DMS153 treated with DMSO at 0.1 percent for 48 hours (cell line): ENCODE results near the gene MEIG1.
"Not testable (repeated sequence)": the region's sequence is repeated elsewhere in the genome, so short reads cannot be mapped to it uniquely, and the experiment has no call there.

Source experiments
- DNase-seq: peaks from one replicate; lab custom pipeline; 2025; ENCODE audit not compliant: unreplicated experiment; lab: John Stamatoyannopoulos, UW

Gene MEIG1, protein sequence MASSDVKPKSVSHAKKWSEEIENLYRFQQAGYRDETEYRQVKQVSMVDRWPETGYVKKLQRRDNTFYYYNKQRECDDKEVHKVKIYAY

DNA sequence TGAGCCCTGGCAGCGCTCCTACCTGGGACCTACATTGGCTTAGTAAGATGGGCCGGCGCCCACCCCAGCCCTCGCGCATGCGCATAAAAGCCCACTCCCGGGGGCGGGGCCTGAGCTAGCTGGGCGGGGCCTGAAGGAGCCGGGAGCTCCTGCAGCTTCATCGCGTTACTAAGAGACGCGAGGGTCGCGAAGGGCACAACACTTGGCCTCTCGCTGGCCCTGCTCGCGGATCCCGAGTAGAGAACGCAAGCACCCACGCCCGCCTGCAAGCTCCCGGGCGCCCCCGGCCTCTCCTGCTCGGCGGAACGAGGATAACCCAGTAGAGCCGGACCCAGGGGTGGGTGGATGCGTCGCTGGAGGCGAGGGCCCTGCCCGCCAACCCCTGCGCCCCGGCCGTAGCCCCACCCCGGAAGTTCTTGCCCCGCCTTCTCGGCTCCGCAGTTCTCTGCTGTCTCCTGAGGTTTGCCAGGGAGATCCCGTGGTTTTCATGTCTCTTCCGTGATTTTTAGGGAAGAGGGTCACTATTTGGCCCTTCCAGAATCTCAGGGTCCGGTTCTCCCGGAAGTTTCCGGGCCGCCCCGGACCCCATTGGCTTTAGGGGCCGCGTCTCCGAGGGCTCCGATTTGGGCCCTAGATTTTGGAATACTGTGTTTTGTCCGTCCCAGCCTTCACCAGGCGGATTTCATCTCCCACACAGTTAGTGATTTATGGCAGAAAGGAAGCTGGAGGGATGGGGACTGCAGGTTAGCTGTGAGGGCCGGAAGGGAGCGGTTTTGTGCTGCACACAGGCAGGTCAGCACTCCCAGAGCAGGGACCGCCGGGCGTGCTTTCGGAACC, at the start of gene MEIG1:
MEIG1 (plus strand) TSS at position 168 of the 837 bp plus-strand sequence. CDS start 7,081 bp downstream, outside the sequence.
- DNase-seq = peak; percentile 47

DNA sequence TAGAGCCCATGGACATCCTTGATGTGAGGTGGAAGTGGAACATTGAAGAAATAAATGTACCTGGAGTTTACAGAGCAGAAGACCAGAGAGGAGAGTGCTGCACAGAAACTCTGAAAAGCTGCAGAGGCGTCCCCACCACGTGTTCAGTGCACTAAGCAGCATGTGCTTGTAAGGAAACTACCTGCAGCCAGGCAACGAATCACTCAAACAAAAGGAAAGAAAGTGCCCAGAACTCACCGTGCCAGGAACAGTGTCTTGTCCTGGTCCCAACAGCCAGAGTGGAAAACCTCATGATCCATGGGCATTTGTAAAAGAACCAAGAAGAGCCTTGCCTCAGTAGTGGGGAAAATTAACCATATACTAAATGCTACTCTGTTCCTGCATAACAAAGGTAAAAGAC, 48.2 kb upstream of the MEIG1 start:
- DNase-seq = no peak

DNA sequence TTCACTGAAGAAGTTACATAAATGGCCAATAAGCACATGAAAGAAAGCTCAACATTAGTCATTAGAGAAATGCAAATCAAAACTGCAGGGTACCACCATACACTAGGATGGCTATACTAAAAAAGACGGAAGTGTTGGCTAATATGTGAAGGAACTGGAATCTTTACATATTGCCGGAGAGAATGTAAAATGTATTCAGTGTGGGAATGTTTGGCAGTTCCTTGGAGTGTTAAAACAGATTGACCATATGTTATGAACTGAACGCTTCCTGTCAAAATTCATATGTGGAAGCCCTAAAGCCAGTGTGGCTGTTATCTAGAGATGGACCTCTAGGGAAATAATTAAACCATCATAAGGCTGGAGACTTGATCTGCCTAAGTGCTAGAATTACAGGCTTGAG, 47.4 kb upstream of the MEIG1 start:
- DNase-seq = no peak

DNA sequence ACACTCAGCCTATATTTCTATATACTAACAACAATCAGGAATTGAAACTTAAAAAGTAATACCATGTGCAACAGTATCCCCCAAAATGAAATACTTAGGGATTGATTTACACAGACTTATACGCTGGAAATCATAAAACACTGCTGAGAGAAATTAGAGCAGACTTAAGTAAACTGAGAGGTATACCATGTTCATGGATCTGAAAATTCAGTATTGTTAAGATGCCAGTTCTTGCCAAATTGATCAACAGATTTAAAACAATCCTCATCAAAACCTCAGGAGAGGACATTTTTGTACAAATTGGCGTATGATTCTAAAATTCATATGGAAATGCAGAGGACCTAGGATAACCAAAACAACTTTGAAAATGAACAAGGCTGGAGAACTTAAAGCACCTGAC, 42.6 kb upstream of the MEIG1 start:
- DNase-seq = no peak

DNA sequence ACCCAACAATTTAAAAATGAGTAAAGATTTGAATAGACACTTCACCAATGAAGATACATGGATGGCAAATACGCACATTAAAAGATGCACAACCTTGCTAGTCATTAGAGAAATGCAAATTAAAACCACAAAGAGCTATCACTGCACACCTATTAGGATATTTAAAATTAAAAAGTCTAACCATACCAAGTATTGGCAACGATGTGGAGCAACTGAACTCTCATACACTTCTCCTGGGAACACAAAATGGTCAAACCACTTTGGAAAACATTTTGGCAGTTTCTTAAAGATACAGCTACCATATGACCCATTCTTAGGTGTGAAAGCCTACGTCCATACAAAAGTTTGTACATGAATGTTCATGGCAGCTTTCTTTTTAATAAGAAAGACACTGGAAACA, 41.4 kb upstream of the MEIG1 start:
- DNase-seq = no peak

DNA sequence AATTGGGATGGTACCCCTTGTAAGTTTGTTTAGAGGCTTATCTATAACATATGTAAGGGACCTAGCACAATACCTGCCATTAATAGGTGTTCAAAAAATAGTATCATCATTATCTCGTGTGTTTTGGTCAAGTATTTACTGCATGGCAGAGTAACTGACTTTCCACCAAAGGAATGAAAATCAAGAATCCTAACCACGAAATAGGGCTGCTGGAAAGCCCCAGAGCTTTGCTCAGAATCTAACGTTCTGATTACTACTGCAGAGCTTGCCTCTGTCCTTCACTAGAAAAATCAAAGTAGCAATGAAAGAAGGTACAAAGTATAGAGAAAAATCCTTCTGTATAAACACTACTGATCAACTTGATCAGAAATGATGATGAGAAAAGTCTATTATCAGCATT, 40.2 kb upstream of the MEIG1 start:
- no peak for DNase-seq

DNA sequence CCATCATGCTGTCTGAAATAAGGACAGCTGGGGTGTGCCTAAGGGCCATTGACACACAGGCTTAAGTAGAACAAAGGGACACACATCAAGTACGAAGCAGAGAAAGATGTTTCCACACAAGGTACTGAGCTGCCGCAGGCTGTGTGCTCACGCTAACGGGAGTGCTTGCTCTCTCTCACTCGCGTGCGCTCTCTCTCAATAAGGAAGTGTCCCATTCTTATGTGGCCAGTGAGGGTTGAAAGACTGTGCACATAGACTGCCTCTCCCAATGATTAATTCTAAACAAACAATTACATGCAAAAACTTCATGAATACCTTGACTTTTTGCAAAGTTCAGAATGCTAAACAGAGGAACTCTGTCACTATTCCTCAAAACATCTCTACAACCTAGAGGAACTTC, 35.2 kb upstream of the MEIG1 start:
- DNase-seq = no peak

DNA sequence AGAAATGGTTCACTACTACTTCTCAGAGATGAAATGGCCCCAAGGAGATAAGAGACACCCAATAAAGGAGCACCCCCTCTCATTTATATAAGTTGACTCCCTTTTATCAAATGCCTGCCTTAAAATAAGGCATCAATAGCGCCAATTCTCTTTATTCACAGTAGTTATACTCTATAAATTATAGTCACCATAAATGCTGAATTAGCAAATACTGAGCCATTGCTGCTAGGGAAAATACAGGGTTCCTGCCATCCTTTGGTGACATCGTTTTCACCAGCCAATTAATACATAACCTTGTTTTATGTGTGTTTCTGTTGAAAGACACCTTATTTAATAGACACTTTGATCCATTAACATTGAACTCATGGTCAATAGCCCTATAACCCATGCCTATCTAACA, 33.9 kb upstream of the MEIG1 start:
- no peak for DNase-seq

DNA sequence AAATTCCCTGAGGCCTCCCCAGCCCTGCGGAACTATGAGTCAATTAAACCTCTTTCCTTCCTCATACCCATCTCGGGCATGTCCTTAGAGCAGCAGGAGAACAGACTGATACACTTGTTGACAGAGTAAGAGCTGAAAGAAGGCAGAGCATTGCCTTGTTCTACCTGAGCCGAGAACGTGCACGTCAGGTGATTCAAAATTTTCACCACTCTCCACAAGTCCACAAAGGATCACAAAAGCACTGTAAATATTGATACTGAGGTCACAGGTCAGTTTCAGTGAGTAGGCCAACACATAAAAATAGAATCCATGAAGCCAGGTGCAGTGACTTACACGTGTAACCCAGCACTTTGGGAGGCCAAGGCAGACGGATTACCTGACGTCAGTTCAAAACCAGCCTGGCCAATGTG, 33.1 kb upstream of the MEIG1 start:
- no peak for DNase-seq

DNA sequence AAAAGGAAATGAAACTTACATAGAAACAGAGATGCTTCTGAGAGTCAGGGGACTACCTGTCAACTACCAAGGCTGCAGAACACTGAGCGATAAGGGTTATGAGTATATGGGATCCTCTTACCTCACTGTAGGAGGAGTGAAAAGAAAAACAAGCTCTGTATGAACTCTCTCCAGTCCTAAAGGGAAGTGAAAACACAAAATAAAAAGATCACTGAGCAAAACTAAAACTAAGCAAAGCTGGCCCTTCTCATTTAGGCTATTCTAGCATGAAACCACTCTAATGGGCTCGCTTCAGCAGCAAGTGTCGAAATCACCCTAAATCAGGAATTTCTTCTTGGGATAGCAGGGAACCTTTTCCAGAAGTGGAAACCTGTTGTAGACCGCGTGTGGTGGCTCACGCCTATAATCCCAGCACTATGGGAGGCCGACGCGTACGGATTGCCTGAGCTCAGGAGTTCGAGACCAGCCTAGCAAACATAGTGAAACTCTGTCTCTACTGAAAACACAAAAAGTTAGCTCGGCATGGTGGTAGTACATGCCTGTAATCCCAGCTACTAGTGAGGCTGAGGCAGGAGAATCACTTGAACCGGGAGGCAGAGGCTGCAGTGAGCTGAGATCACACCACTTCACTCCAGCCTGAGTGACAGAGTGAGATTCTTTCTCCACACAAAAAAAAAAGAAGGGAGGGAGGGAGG, 32.3 kb upstream of the MEIG1 start:
- no peak for DNase-seq

DNA sequence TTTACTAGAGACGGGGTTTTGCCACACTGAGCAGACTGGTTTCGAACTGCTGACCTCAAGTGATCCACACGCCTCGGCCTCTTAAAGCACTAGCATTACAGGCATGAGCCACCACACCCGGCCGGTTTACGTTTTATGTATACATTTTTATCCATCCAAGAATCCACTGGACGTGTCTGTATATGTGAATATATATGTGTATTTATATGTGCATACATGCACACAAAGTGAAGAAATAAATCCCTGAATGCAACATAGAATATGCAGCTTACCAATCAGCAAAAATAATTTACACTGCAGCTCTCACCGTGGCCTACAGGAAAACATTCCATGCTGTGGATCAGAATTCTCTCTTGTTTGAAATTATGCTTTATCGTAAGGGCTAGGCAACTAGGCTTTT, 28.6 kb upstream of the MEIG1 start:
- no peak for DNase-seq

DNA sequence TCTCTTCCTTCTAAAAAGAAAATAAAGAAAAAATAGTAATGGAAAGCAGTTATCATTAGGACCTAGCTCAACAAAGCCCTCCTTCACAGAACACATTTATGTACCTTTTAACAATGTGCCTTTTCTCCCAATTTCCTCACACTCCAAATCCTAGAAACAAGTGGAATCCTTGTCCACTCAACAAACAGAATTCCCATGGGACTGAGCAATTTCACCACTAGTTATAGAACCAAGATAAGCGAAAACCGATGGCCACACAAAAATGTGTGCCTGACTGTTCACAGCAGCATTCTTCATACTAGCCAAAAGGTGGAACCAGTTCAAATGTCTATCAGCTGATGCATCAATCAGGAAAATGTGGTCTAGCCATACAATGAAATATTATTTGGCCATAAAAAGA, 22.6 kb upstream of the MEIG1 start:
- DNase-seq = no peak

DNA sequence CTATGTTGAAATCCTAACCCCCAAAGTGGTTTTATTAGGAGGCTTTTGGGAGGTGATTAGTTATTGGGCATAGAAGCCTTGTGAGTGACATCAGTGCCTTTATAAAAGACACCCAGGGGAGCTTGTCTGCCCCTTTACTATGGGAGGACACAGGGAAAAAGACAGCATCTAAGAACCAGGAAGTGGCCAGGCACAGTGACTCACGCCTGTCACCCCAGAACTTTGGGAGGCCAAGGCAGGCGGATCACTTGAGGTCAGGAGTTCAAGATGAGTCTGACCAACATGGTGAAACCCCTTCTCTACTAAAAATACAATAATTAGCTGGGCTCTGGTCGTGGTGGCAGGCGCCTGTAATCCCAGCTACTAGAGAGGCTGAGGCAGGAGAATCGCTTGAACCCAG, 20.2 kb upstream of the MEIG1 start:
- DNase-seq = not testable (repeated sequence)

DNA sequence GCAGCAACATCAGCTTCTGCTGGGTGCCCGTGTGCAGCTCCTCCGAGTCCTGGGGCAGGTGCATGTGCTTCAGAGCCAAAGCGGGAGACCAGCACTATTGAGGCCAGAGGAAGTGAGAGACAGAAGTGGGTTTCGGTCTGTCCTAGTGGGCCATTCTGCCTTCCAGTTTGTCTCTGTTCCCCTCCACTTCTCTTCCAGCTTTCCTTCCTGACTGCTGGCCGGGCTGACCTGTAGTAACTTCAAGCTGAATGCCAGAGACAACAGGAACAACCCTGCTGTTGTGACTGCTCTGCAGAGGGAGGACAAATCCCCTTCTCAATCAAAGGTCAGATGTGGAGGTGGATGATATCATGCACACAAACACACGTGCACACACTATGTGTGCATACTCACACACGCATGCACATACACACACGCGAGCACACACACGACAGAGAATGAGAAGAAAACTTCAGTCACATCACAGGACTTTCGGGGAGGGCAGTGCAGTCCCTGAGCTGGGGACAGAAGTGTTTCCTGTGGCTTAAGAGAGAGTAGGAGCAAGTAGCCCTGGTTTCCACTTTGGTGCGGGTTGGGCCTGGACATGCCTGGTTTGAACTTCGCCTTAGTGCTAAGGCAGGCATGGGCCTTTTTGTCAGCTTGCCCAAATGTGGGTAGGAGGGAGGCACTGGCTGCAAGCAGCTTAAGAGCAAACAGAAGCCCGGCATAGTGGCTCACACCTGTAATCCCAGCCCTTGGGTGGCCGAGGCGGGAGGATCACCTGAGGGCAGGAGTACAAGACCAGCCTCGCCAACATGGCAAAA, 16.8 kb upstream of the MEIG1 start:
- DNase-seq = not testable (repeated sequence)

DNA sequence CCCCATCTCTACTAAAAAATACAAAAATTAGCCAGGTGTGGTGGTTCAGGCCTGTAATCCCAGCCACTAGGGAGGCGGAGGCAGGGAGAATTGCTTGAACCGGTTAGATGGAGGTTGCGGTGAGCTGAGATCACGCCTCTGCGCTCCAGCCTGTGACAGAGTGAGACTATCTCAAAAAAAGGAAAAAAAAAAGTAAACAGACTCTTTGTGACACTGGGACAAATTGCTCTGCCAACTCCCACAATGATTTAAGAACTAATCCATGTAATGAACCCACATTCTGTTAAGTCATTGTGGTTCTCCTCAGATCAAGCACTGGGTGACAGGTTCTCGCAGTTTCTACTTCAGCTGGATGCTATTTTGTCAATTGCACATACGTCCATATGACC, 16.2 kb upstream of the MEIG1 start:
- DNase-seq = not testable (repeated sequence)

DNA sequence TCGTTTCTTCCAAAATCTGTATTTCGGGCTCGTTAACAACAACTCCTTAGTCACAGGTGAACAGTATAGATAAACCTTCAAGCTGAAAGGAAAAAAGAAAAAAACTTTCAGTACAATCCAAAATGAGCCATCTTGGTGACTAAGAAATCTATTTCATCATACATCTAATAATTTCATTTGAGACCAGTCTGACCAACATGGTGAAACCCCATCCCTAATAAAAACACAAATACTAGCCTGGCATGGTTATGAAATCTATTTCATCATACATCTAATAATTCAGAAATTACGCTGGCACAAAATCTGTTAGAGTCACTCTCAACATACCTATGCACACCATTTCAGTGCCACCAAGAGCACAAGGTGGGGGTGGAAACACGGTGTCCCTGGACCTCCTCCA, 14.1 kb upstream of the MEIG1 start:
- no peak for DNase-seq

DNA sequence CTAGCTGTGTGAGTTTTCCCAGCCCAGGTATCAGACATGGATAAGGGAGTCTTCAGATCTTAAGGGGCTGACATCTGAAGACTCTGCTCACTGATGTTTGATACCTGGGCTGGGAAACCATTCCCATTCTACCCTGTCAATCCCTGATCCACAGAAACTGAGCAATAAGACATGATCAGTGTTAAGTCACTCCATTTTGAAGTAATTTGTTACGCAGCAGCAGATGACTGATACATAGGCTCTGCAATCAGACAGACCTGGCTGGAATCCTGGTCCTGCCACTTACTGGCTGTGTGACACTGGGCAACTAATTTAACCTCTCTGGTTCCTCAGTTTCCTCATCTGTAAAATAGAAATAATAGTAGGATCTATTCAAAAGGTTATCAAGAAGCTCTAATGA, 11.9 kb upstream of the MEIG1 start:
- DNase-seq = no peak

DNA sequence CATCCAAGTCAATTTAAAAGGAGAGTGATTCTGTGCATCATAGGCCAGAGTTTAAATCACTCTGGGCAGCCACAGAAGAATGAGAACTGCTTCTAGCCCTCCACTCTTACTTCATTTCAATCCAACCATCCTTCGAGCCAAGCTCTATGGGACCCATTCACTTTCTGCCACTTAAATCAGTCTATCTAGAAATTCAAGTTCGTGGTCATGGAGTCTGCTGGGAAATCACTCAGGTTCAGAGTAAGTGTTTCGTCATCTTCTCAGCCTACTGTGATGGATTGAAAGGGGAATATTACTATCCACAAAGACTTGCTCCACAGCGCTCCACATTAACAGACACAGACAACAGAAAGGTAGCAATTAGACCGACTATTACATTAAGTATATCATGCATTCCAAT, 9.9 kb upstream of the MEIG1 start:
- no peak for DNase-seq

DNA sequence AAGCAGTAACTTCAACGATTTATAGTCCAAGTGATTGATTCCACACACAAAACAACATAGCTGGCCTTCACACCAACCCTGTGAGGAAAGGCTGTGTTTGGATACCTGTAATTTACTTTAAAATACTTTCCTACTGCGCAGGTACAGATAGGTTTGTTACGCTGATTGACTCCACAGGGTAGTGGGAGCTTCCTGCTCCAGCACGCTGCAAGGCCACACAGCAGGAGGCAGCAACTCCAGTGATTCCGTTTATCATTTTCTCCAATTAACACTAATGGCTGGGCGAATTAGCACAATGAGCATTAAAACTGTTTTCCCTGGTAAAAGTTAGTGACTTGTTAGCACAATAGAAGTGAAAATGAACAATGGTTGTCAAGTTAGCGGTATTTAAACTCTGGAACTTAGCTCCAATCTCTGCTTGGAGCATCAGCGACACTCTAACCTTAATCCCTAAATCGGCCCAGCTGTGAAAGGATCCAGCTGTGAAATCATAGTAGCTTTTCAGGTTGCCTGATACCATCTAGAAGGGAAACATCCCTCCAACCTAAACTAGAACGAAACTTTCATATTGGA, 6.3 kb upstream of the MEIG1 start:
- DNase-seq = no peak

DNA sequence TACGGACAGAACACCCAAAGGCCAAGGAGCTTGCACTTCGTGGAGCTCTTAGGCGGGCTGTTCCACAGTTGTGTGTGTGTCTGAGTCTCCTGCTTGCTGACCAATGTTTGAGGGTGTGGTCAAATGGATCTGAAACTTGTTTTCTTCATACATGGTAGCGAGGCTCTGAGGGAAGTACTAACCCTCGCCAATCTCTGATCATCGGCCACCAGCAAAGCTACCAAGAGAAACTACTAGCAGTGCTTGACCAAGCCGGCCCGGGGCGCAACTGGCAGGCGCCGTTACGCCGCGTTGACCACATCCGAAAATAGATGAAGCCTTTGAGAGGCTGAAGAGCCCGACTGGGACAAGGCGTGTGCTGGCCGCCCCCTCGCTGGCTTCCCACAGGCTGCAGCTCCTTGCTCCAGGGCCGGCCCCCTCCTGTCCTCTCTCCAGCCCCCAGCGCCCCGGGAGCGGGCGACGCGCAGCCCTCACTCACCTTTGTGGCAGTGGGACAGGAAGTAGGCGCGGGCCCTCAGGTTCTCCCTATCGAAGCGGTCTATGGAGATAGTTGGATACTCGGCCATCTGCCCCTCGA, 5.7 kb upstream of the MEIG1 start:
- DNase-seq = no peak
